OCI-LY1 (cell line): ENCODE measurements around the gene SPACA7.

ENCODE experiments used
- CTCF ChIP-seq: fragments of 200-600 bp; sonication (generic), shearing (Covaris generic); IDR thresholded peaks from 2 replicates; pipeline ENCODE4 v1.5.1; 2017; ENCODE audit warnings: mild to moderate bottlenecking, antibody characterized with exemption, low read length, moderate library complexity, mixed read lengths
- EZH2 ChIP-seq: fragments of 200-600 bp; sonication (generic), shearing (Covaris generic); IDR thresholded peaks from 2 replicates; pipeline ENCODE4 v1.8.0; 2017; ENCODE audit warnings: borderline replicate concordance, mixed run types, mild to moderate bottlenecking, antibody characterized with exemption, low read length, moderate library complexity, mixed read lengths

DNA sequence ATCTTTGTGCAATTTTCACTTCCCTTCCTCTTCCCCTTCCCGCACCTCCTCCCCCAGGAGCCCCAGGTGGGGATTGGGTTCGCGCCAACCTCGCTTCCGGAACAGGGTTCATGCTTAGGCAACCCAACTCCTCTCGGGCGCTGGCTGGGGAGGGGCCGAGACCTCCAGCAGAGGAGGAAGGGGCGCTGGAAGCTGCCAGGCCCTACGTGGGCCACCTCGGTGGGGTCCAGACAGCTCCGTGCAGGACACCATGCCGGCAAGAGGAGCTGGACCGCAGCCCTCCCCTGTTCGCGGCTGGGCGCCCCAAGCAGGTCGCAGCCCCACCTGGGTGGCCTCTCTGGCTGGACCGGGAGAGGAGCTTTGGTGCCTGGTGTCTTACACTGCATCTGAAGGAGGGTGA is 91.1 kb downstream of the SPACA7 start:
- TF ChIP-seq CTCF = no peak
- no peak for TF ChIP-seq EZH2
